GM12873 (cell line): ENCODE data around the gene ZFP36L1.

Experiments
- CTCF ChIP-seq: IDR thresholded peaks from 2 replicates; pipeline ENCODE4 v1.5.1; 2012; ENCODE audit warnings: low read depth, mild to moderate bottlenecking, moderate library complexity, low read length, control low read depth; ENCODE audit not compliant: insufficient read depth; ENCODE audit errors: missing control alignments

ZFP36L1 gene

GRCh38 chr14:68748260-68748659 is 44.6 kb downstream of the ZFP36L1 start:
- TF ChIP-seq CTCF = no peak

GRCh38 chr14:68747393-68747792 is 45.5 kb downstream of the ZFP36L1 start:
- TF ChIP-seq CTCF = no peak

- TF ChIP-seq CTCF = no peak
Measured at GRCh38 chr14:68744613-68745012, 48.3 kb downstream of the ZFP36L1 start.

GRCh38 chr14:68741839-68742470 is 50.9 kb downstream of the ZFP36L1 start:
- no peak for TF ChIP-seq CTCF

GRCh38 chr14:68741477-68741791 is 51.4 kb downstream of the ZFP36L1 start:
- TF ChIP-seq CTCF = no peak

GRCh38 chr14:68740788-68741476 is 51.9 kb downstream of the ZFP36L1 start:
- TF ChIP-seq CTCF = no peak

- TF ChIP-seq CTCF = no peak
Measured at GRCh38 chr14:68739701-68740100, 53.2 kb downstream of the ZFP36L1 start.
